ENCODE results near the gene ERO1B. TPM values are rescaled to one million over a fixed set of nuclear protein-coding genes. Genes with fewer than 3 reads are reported as not detected.
"Not testable (repeated sequence)": the region's sequence is repeated elsewhere in the genome, so short reads cannot be mapped to it uniquely, and the experiment has no call there.

The ERO1B gene
- total RNA-seq, 1 donor from 2014 or later, result 5.1 TPM

- H3K4me1 ChIP-seq, result no peaks in the 10 kb centered on the region
- peaks cover 0 to 11% of the 10 kb centered on the region in 2 donors for H3K9me3 ChIP-seq
- TF ChIP-seq CTCF (IDR thresholded peaks at IDR 0.05), result no peak
- intact Hi-C loops (cut with DNase I), result no loop called here
- no peak overlapping the region for H3K4me3 ChIP-seq
- H3K27me3 ChIP-seq, result no peaks in the 10 kb centered on the region
- H3K27ac ChIP-seq, result no peak overlapping the region
- H3K36me3 ChIP-seq, result peaks cover 6 to 21% of the 10 kb centered on the region in 2 donors
- no peak for DNase-seq (ENCODE audit: low spot score in 2 of 2)
Measured at GRCh38 chr1:236193184-236193583, 88.6 kb downstream of the ERO1B start.

GRCh38 chr1:236188084-236188483 lies 93.7 kb downstream of the ERO1B start:
- H3K27me3 ChIP-seq; H3K9me3 ChIP-seq; H3K4me3 ChIP-seq; H3K4me1 ChIP-seq; H3K27ac ChIP-seq; DNase-seq (ENCODE audit: low spot score in 2 of 2); intact Hi-C loops (cut with DNase I): not testable (repeated sequence)
- H3K36me3 ChIP-seq, result peaks cover 5 to 11% of the 10 kb centered on the region in 2 donors

GRCh38 chr1:236186471-236186870 lies 95.3 kb downstream of the ERO1B start:
- H3K36me3 ChIP-seq; intact Hi-C loops (cut with DNase I); DNase-seq (ENCODE audit: low spot score in 2 of 2): not testable (repeated sequence)

GRCh38 chr1:236185687-236186086 lies 96.1 kb downstream of the ERO1B start:
- Histone ChIP-seq H3K9me3 (no peaks in the 10 kb centered on the region), H3K36me3 (peaks cover 5 to 6% of the 10 kb centered on the region in 2 donors), H3K4me1 (no peaks in the 10 kb centered on the region), H3K27me3 (no peaks in the 10 kb centered on the region), H3K4me3 (no peak overlapping the region), H3K27ac (no peak overlapping the region)
- intact Hi-C loops (cut with DNase I), result no loop called here
- no peak for DNase-seq (ENCODE audit: low spot score in 2 of 2)
- no peak for TF ChIP-seq CTCF (IDR thresholded peaks at IDR 0.05)

More at GRCh38 chr1:236186471-236186870, 95.3 kb downstream of the ERO1B start:
- H3K27ac ChIP-seq, H3K9me3 ChIP-seq, H3K4me1 ChIP-seq, H3K27me3 ChIP-seq, H3K4me3 ChIP-seq: not testable (repeated sequence)

GRCh38 chr1:236181059-236181458 lies 100.7 kb downstream of the ERO1B start:
- intact Hi-C loops (cut with DNase I), result no loop called here
- H3K9me3 ChIP-seq, result no peaks in the 10 kb centered on the region
- no peak for DNase-seq (ENCODE audit: low spot score in 2 of 2)
- H3K27ac ChIP-seq, result no peak overlapping the region
- no peak overlapping the region for H3K4me3 ChIP-seq
- no peaks in the 10 kb centered on the region for H3K4me1 ChIP-seq
- TF ChIP-seq CTCF (IDR thresholded peaks at IDR 0.05), result no peak
- peaks cover 5 to 14% of the 10 kb centered on the region in 2 donors for H3K36me3 ChIP-seq
- H3K27me3 ChIP-seq, result no peaks in the 10 kb centered on the region

GRCh38 chr1:236179634-236180033 lies 102.1 kb downstream of the ERO1B start:
- H3K27ac ChIP-seq, result no peak overlapping the region
- no peak for TF ChIP-seq CTCF (IDR thresholded peaks at IDR 0.05)
- H3K9me3 ChIP-seq, result no peaks in the 10 kb centered on the region
- H3K27me3 ChIP-seq, result no peaks in the 10 kb centered on the region
- intact Hi-C loops (cut with DNase I), result no loop called here
- H3K36me3 ChIP-seq, result peaks cover 0 to 14% of the 10 kb centered on the region in 2 donors
- H3K4me3 ChIP-seq, result no peak overlapping the region
- no peaks in the 10 kb centered on the region for H3K4me1 ChIP-seq
- DNase-seq (ENCODE audit: low spot score in 2 of 2), result no peak

Data from ascending aorta (tissue), 2 donors.